GM18517 (cell line): ENCODE measurements around the gene JMJD7.

Experiments used
- ATAC-seq: cut with Tn5 transposase; IDR thresholded peaks from one replicate; pipeline ENCODE4 v1.9.1; 2021; ENCODE audit warnings: mild to moderate bottlenecking, moderate library complexity; ENCODE audit not compliant: unreplicated experiment

The JMJD7 gene

GRCh38 chr15:41827880-41828806 is at the start of gene JMJD7:
Gene JMJD7, plus strand, starts transcription at chr15:41828092. Its CDS starts 33 bp downstream, at chr15:41828125.
- peak; percentile 52 for ATAC-seq

- no peak for ATAC-seq
These were observed 49.4 kb upstream of the JMJD7 start for GRCh38 chr15:41778521-41778920.

- ATAC-seq: no peak
These were observed 48.2 kb upstream of the JMJD7 start for GRCh38 chr15:41779662-41780157.

GRCh38 chr15:41780266-41780665 is 47.6 kb upstream of the JMJD7 start:
- ATAC-seq: no peak

- no peak for ATAC-seq
These were observed 47.2 kb upstream of the JMJD7 start for GRCh38 chr15:41780727-41781126.

GRCh38 chr15:41782371-41783282 is 45.3 kb upstream of the JMJD7 start:
- no peak for ATAC-seq

GRCh38 chr15:41783296-41783695 is 44.6 kb upstream of the JMJD7 start:
- ATAC-seq: no peak

- no peak for ATAC-seq
These were observed 39.6 kb upstream of the JMJD7 start for GRCh38 chr15:41788262-41788661.

GRCh38 chr15:41789236-41789635 is 38.7 kb upstream of the JMJD7 start:
- no peak for ATAC-seq

GRCh38 chr15:41789662-41790061 is 38.2 kb upstream of the JMJD7 start:
- no peak for ATAC-seq

- ATAC-seq: no peak
These were observed 37.7 kb upstream of the JMJD7 start for GRCh38 chr15:41790169-41790568.

- ATAC-seq: no peak
These were observed 36.9 kb upstream of the JMJD7 start for GRCh38 chr15:41790756-41791546.

- ATAC-seq: no peak
These were observed 36.4 kb upstream of the JMJD7 start for GRCh38 chr15:41791547-41791937.

GRCh38 chr15:41792000-41792637 is 35.8 kb upstream of the JMJD7 start:
- ATAC-seq: no peak

GRCh38 chr15:41794081-41794480 is 33.8 kb upstream of the JMJD7 start:
- no peak for ATAC-seq

GRCh38 chr15:41795996-41796856 is 31.7 kb upstream of the JMJD7 start:
- no peak for ATAC-seq

GRCh38 chr15:41797201-41797944 is 30.5 kb upstream of the JMJD7 start:
- ATAC-seq: no peak
